ENCODE results near the gene BAIAP3.

Gene BAIAP3

DNA sequence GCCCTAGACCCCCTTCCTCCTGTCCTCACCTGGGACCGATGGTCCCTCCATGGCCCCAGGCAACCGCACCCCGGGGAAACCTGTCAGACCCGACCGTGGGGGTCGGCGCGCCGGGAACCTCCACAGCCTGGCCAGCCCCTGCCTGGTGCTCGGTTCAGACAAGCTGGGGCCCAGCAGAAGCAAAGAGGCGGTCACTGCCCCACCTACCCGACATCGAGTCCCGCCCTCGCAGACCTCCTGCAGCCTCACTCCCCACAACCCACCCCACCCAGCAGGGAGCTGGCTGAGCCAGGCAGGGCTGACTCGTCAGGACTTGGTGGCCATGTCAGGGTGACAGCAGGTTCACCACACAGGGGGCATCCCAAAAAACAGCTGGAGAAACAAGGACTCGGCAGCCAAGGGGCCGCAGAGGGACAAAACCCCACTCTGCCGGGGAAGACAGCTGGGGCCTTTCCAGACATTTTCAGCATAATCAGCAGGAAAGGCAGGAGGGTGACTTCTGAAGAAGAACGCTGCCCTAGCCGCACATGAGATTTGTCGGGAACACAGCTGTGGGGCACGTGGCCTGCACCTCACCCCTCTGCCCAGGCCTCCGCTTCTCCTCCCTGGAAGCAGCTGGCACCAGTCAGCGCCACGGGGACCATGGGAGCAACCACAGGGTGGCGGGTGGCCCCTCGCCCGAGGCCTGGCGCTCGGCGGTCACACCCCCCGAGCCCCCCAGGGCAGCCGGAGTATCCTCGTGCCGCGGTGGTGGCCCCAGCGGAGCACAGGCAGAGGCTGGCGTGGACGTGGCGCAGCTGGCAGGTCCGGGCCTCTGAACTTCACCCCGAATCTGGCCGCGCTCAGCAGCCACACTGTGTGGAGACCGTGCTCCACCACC is 41.2 kb downstream of the BAIAP3 start:
- DNase-seq: no peak

DNA sequence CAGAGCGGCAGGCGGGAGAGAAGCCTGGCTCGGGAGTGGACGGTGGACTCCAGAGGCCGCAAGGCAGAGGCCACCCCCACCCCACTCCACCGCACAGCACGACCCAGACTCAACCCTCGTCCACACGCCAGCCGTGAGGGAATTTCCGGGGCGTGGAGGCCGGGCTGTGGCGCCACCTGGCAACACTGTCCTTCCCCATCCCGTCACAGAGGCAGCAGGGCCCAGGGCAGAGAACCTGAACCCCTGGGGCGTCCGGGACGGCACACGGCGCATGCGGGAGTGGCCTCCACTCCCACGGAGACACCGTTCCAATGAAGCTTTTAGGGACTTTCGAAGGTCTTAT is 41.8 kb downstream of the BAIAP3 start:
- DNase-seq: no peak

DNA sequence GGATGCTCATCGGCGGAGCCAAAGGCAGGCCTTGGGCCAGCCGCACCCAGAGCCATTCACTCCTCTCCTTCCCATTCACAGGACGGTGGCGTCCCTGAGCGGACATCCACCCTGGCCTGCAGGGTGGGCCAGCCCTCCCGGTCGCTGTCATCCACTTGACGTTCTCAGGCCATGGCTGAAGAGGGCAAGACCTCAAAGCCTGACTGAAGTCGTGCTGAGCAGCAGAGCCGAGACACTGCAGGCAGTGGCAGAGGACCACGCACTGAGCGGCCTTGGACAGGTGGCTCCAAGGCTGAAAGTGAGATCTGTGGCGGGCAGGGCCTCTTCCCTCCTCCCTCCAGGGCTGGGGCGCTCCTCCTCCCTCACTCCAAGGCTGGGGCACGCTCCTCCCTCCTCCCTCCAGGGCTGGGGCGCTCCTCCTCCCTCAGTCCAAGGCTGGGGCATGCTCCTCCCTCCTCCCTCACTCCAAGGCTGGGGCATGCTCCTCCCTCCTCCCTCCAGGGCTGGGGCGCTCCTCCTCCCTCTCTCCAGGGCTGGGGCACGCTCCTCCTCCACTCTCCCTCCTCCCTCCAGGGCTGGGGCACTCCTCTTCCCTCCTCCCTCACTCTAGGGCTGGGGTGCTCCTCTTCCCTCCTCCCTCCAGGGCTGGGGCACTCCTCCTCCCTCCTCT is 42.4 kb downstream of the BAIAP3 start:
- DNase-seq: no peak

DNA sequence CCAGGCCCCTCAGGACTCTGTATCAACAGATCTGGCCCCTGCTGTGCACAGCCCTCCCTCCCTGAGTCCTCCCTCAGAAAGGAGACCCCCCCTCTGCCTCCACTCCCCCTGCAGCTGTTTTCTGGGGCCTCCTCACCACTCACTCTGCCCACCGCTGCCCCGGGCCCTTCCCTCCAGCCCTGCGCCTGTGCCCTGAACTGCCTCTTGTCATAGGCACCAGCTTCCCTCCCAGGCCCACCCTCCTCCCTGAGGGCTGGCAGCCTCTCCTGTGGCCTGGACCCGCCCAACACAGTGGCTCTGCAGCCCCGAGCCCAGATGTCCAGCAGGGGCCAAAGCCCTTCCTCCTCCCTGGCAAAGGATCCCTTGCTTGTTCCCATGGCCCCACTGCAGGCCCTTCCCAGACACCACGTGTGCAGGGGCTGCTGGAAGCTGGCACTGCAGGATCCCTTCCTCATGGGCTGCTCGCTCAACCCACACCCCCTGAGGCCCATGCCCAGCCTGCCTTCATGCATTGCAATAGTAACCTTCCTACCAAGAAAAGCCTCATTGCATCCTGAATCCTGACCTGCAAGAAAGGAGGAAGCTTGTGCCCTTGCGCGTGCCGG is 44.1 kb downstream of the BAIAP3 start:
- DNase-seq: no peak

GRCh38 chr16:1378087-1378803 is 44.8 kb downstream of the BAIAP3 start:
- DNase-seq: no peak

- DNase-seq: peak; percentile 79
These were observed 45.4 kb downstream of the BAIAP3 start for GRCh38 chr16:1378804-1379303.

DNA sequence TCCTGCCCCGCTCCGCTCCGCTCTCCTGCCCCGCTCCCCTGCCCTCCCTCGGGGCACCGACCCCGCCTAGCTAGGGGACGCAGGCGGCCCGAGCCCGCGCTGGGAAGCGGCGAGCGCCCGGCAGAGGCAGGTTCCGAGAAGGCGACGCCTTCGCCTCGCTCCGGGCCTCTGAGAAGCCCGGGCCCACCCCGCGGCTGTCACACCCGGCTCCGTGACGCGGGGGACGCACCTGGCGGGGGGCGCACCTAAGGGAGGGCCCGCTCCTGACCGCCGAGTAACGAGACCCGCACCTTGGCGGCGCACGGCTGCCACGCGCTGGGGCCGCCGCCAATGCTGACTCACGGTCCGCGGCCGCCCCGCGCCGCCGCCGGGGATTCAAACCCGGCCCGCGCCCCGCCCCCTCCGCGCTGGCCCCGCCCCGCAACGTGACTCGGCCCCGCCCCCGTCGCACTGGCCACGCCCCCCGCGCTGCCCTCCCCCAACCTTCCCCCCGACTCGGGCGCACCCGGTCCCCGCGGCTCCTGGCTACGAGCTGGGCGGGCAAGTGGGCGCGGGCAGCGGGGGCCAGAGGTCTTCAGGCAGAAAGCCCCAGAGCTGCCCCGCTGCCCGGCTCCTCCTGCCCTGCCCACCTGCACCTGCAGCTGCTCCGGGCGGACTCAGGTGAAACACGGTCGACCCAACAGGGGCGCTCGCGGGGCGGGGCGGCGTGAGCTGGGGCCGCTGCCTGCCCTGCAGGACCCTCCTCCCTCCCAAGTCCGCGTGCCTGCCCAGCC is 46.0 kb downstream of the BAIAP3 start:
- DNase-seq: peak; percentile 65

DNA sequence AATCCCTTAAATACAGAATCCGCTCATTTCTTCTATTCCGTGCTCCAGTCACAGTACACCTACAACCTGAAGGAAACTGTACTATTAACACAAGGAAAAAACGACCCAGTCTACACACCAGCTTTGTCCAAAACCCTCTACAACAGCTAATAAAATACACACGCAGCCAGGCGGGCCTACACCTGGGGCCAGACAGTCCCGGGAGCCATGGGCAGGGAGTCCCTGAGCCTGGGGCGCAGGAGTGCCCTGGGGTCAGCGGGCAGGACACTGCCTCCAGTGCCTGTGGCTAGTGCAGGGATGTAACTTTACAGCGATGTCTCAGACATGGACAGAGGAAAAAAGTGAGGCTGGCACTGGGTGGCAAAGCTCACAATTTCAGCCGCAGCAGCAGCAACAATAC is 46.8 kb downstream of the BAIAP3 start:
- no peak for DNase-seq

DNA sequence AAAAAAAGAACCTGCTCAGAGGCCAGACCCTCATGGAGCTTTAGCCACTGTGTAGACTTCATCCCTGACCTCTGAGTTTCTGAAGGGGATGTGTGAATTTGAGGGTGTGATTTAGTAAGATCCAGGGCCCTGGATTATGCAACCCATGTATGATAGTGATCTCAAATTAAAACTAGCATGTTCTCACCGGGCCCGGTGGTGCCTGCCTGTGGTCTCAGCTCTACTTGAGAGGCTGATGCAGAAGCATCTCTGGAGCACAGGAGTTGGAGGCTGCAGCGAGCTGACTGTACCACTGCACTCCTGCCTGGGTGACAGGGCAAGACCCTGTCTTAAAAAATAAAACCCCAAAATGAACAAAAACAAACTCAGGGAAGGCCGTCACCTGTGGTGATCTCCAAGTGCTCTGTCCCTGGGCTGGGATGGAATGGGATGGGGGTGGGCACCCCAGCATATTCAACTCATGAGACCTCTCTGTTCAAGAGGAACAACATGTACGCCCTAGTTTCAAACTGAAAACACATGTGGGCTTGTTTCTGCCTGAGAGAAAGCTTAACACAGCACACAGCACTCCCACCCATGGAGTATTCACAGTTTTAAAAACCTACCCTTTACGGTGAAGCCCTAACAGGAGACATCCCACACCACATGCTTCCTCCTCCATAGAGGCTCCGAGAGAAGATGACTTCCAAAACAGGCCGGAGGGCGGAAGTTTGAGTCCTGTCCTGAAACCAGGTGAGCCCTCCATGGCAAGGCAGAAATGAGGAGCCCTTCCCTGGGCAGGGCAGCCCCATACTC is 48.4 kb downstream of the BAIAP3 start:
- no peak for DNase-seq

- DNase-seq: no peak
These were observed 50.1 kb downstream of the BAIAP3 start for GRCh38 chr16:1383556-1383955.

- DNase-seq: no peak
These were observed 51.8 kb downstream of the BAIAP3 start for GRCh38 chr16:1385232-1385631.

DNA sequence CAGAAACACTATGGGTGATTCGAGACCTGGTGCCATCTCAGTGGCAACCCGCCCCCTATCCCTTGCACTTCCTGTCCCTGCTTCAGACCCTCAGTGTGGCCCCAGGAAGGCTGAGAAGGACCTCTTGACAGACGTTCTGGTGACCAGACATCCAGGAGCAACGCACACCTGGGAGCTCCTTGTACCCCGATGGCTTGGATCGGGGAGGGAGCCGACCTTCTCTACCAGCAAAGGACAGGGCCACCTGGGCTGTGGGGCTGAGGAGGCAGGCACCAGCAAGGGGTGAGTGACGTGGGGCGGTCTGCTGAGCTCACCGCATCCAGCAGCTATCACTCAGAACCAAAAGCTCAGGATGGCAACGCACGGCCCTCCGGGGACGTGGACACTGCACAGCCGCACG is 53.9 kb downstream of the BAIAP3 start:
- no peak for DNase-seq

DNA sequence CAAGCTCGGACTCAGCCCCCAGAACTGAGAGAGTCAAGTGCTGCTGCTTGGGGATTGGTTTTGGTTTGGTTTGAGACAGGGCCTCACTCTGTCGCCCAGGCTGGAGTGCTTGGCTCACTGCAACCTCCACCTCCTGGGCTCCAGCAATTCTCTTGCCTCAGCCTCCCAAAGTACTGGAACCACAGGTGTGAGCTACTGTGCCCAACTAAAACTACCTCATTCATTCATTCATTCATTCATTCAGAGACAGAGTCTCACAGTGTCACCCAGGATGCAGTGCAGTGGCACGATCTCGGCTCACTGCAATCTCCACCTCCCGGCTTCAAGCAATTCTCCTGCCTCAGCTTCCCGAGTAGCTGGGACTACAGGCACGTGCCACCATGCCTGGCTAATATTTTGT is 56.3 kb downstream of the BAIAP3 start:
- DNase-seq: no peak

GRCh38 chr16:1390239-1390779 is 56.9 kb downstream of the BAIAP3 start:
- DNase-seq: no peak

DNA sequence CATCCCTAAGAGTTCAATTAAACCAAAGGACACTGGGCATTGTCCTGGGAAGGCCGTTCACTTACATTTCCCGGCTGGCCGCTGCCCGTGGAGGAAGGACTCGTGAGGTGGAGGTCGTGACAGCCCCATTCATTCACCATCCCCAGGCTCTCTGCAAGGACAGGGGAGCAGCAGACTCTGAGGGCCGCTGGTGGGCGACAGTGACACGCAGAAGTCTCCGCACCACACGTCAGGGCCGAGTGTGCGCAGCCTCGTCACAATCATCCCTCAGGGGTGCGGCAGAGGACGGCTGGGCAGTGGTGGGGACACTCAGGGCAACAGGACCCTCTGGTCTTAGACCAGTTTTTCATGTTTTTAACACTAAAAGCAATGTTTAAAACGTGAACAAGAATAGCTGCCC is 59.4 kb downstream of the BAIAP3 start:
- no peak for DNase-seq

GRCh38 chr16:1393613-1394176 is 60.2 kb downstream of the BAIAP3 start:
- DNase-seq: no peak

- DNase-seq: no peak
These were observed 61.0 kb downstream of the BAIAP3 start for GRCh38 chr16:1394367-1394951.

DNA sequence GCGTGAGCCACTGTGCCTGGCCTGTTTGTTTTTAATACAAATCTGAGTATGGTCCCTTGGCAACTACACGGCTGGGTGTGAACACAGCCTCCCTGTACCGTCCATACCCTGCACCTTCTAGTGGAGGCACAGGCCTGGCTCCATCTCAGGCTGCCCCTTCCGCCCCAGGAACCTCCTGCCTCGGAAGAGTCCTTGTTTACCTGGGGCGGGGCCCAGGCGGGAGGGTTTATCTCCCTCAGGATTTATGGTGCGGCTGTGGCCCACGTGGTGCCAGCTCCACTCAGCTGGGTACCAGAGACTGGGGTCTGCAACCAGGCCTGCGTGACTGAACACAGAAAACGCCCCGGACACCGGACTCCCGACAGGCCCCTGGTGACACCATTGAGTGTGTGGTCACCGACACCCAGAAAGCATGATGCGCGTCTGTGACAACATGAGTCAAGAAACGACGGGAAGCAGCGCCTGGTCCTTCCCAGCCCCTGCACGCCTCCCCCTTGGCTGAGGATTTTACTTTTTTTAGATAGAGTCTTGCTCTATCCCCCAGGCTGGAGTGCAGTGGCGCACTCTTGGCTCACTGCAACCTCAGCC is 62.1 kb downstream of the BAIAP3 start:
- DNase-seq: no peak

- no peak for DNase-seq
These were observed 64.3 kb downstream of the BAIAP3 start for GRCh38 chr16:1397779-1398178.

DNA sequence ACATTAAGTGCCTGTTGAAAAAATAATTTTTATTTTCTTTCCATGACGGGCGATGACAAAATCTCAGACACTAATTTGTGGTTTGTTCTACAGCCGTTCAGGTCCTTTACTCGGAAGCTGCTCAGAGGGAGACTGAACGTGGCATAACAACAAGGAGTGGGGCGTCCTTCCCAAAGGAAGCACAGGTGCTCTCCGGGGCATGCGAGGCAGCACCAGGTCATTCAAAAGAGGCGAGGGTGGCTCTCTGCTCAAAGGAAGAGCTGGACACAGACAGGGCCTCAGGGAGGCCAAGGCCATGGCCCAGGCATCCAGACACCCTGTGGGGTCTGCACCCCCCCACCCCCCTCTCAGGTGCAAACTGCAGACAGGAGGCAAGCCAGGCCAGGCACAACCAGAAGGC is 64.9 kb downstream of the BAIAP3 start:
- DNase-seq: no peak

Measured in EL (cell line).